MG63 (cell line): Measurements from ENCODE around the gene LAMA4. TPM values are rescaled to one million over a fixed set of nuclear protein-coding genes. Genes with fewer than 3 reads are reported as not detected.
A peak's percentile ranks its signal among the peaks of the same experiment; 100 is the strongest.

Source experiments
- DNase-seq: peaks from one replicate; pipeline ENCODE4 v3.0.0-alpha.2; 2020
- H3K27me3 ChIP-seq: fragments of 250-450 bp; sonication (Bioruptor Pico); 2 replicates; pipeline ENCODE4 v1.5.1; 2020; ENCODE audit warnings: mild to moderate bottlenecking, moderate library complexity
- H3K36me3 ChIP-seq: fragments of 250-450 bp; sonication (Bioruptor Pico); 2 replicates; pipeline ENCODE4 v1.5.1; 2020; ENCODE audit warnings: mild to moderate bottlenecking, moderate library complexity
- H3K4me3 ChIP-seq: fragments of 250-450 bp; sonication (Bioruptor Pico); 2 replicates; pipeline ENCODE4 v1.5.1; 2020; ENCODE audit warnings: mild to moderate bottlenecking, moderate library complexity
- H3K9me3 ChIP-seq: fragments of 250-450 bp; sonication (Bioruptor Pico); 2 replicates; pipeline ENCODE4 v1.5.1; 2020; ENCODE audit warnings: mild to moderate bottlenecking, moderate library complexity
- total RNA-seq: library from RNA; depleted of rRNA; stranded (reverse); fragments of >200 nt; shearing (Covaris generic); gene quantifications from 2 replicates; pipeline ENCODE4 v1.2.3, GENCODE V29; 2014; ENCODE audit warnings: low replicate concordance; rRNA removed

The LAMA4 gene, protein sequence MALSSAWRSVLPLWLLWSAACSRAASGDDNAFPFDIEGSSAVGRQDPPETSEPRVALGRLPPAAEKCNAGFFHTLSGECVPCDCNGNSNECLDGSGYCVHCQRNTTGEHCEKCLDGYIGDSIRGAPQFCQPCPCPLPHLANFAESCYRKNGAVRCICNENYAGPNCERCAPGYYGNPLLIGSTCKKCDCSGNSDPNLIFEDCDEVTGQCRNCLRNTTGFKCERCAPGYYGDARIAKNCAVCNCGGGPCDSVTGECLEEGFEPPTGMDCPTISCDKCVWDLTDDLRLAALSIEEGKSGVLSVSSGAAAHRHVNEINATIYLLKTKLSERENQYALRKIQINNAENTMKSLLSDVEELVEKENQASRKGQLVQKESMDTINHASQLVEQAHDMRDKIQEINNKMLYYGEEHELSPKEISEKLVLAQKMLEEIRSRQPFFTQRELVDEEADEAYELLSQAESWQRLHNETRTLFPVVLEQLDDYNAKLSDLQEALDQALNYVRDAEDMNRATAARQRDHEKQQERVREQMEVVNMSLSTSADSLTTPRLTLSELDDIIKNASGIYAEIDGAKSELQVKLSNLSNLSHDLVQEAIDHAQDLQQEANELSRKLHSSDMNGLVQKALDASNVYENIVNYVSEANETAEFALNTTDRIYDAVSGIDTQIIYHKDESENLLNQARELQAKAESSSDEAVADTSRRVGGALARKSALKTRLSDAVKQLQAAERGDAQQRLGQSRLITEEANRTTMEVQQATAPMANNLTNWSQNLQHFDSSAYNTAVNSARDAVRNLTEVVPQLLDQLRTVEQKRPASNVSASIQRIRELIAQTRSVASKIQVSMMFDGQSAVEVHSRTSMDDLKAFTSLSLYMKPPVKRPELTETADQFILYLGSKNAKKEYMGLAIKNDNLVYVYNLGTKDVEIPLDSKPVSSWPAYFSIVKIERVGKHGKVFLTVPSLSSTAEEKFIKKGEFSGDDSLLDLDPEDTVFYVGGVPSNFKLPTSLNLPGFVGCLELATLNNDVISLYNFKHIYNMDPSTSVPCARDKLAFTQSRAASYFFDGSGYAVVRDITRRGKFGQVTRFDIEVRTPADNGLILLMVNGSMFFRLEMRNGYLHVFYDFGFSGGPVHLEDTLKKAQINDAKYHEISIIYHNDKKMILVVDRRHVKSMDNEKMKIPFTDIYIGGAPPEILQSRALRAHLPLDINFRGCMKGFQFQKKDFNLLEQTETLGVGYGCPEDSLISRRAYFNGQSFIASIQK (N-terminal part only)
- 13.0 and 52.1 TPM in 2 replicates for total RNA-seq

- Histone ChIP-seq H3K4me3 (peak within 1 kb of the TSS; percentile 67), H3K36me3 (peaks cover 8% of the 10 kb centered on the region), H3K9me3 (no peaks in the 10 kb centered on the region), H3K27me3 (no peaks in the 10 kb centered on the region)
- peak; percentile 66 for DNase-seq
Measured at GRCh38 chr6:112253841-112254816, at the start of gene LAMA4. LAMA4 (minus strand) TSS chr6:112254567; CDS start chr6:112254150, 417 bp downstream.

GRCh38 chr6:112302142-112302705, 47.9 kb upstream of the LAMA4 start:
- DNase-seq, result no peak
- Histone ChIP-seq H3K36me3 (no peaks in the 10 kb centered on the region), H3K4me3 (no peak overlapping the region), H3K27me3 (no peaks in the 10 kb centered on the region), H3K9me3 (no peaks in the 10 kb centered on the region)

- Histone ChIP-seq H3K36me3 (no peaks in the 10 kb centered on the region), H3K9me3 (no peaks in the 10 kb centered on the region), H3K27me3 (no peaks in the 10 kb centered on the region), H3K4me3 (no peak overlapping the region)
- DNase-seq, result no peak
Measured at GRCh38 chr6:112300896-112301295, 46.5 kb upstream of the LAMA4 start.

DNA sequence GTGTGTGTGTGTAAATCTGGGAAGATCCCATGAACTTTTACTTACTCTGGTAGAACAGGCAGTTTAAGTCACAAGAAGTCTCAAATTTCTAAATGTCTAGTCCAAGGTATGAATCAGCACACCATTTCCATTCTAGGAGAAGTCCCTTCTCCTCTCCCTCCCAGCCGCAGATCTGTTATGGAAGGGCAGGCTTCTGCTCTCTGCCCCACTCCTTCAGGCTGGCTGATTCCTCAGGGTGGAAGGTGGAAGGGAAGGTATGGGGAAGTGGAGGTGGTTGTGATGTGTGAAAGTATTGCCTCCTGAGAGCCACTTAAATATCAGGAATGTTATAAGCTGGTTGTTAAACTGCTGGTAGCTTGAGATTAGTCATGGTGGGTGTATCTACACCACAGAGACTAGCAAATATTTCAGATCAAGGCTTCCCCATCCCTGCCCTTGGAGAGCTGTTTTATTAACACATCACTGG, 44.5 kb upstream of the LAMA4 start:
- no peaks in the 10 kb centered on the region for H3K27me3 ChIP-seq
- H3K36me3 ChIP-seq, result no peaks in the 10 kb centered on the region
- DNase-seq, result peak; percentile 33
- H3K9me3 ChIP-seq, result no peaks in the 10 kb centered on the region
- H3K4me3 ChIP-seq, result no peak overlapping the region

DNA sequence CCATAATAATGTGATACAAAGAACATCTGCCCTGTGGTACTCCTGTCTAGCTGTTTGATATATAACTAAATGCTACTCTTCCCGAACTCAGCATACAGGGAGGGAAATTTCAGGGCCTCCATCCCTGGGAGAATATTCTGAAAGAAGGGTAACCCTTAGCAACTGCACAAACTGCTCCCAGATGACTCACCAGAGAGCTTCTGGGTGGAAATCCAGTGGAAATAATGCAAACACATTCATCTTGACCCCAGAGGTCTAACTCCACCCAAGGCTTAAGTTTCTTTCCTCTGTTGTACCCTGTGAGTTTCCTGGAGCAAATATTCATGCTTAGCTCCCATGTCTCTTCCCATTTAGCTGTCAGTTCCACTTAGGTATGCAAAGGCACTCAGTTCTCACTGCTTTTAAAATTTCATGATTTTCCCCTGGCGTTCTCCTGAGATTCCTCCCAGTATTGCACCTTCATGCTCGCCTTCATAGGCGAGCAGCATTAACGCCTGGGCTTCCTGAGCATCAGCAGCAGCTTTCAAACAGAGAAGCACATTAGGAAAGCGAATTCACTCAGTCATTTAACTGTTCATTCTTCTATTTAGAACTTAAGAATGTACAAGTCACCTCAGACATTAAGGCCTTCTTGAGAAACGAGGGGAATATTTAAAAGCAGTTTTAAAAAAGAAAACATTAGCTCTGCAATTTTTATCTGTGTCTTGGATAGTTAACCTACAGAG, 43.8 kb upstream of the LAMA4 start:
- no peak overlapping the region for H3K4me3 ChIP-seq

GRCh38 chr6:112296694-112297093, 42.3 kb upstream of the LAMA4 start:
- H3K36me3 ChIP-seq, result no peaks in the 10 kb centered on the region
- DNase-seq, result no peak

More for the DNA sequence above, 43.8 kb upstream of the LAMA4 start:
- DNase-seq, result peak; percentile 20
- Histone ChIP-seq H3K27me3 (no peaks in the 10 kb centered on the region), H3K36me3 (no peaks in the 10 kb centered on the region), H3K9me3 (no peaks in the 10 kb centered on the region)

GRCh38 chr6:112296122-112296521, 41.8 kb upstream of the LAMA4 start:
- peak; percentile 38 for DNase-seq
- no peaks in the 10 kb centered on the region for H3K36me3 ChIP-seq
- H3K27me3 ChIP-seq, result no peaks in the 10 kb centered on the region
- no peak overlapping the region for H3K4me3 ChIP-seq
- no peaks in the 10 kb centered on the region for H3K9me3 ChIP-seq

More at GRCh38 chr6:112296694-112297093, 42.3 kb upstream of the LAMA4 start:
- no peak overlapping the region for H3K4me3 ChIP-seq
- no peaks in the 10 kb centered on the region for H3K27me3 ChIP-seq
- no peaks in the 10 kb centered on the region for H3K9me3 ChIP-seq

- no peak overlapping the region for H3K4me3 ChIP-seq
- no peak for DNase-seq
- no peaks in the 10 kb centered on the region for H3K36me3 ChIP-seq
- H3K27me3 ChIP-seq, result no peaks in the 10 kb centered on the region
- no peaks in the 10 kb centered on the region for H3K9me3 ChIP-seq
Measured at GRCh38 chr6:112291161-112291762, 36.9 kb upstream of the LAMA4 start.

GRCh38 chr6:112289038-112289566, 34.7 kb upstream of the LAMA4 start:
- no peaks in the 10 kb centered on the region for H3K9me3 ChIP-seq
- H3K4me3 ChIP-seq, result no peak overlapping the region
- no peaks in the 10 kb centered on the region for H3K27me3 ChIP-seq
- peak; percentile 83 for DNase-seq
- H3K36me3 ChIP-seq, result no peaks in the 10 kb centered on the region

DNA sequence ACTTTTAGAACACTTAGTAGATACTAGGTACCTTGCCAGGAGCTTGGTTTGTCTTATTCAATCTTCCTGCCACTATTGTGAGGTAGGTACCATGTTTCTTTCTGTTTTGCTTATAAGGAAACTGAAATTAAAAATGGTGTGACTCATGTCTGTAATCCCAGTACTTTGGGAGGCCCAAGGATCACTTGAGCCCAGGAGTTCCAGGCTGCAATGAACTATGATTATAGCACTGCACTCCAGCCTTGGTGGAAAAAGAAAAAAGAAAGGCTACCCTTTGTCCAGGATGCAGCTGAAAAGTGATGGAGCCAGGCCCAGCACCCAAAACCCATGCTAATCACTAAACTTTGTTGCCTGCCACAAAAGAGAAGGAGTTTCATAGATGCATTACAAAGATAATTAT, 34.1 kb upstream of the LAMA4 start:
- H3K27me3 ChIP-seq, result no peaks in the 10 kb centered on the region
- H3K36me3 ChIP-seq, result no peaks in the 10 kb centered on the region
- DNase-seq, result no peak
- no peak overlapping the region for H3K4me3 ChIP-seq
- no peaks in the 10 kb centered on the region for H3K9me3 ChIP-seq

DNA sequence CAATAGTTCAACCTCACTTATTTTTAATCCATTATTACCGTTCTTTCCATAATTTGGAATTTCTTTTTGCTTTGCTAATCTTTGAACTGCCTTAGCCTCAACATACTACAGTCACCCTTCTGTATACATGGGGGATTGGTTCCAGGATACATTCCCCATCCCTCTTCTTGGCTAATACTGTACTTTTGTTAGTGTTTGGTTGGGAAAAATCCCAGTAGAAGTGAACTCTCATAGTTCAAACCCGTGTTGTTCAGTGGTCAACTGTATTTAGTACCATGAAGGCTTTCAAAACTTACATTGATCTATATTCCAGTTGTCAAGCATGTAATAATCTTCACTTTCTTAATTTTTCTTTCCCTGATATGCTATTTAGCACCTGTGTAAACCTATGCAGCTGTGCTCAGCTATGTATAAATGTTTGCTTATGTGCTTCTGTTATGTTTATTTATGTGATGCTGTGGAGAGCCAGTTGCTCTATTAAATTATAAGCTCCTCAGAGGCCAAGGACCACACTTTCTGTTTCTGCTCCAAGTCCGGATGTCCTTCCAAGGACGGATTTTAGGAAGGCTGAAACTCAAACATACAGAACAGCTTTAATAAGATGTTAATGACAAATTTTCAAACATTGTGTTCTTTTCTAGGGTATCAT, 33.3 kb upstream of the LAMA4 start:
- no peaks in the 10 kb centered on the region for H3K27me3 ChIP-seq
- no peak overlapping the region for H3K4me3 ChIP-seq
- H3K36me3 ChIP-seq, result no peaks in the 10 kb centered on the region
- DNase-seq, result no peak
- H3K9me3 ChIP-seq, result no peaks in the 10 kb centered on the region

- H3K36me3 ChIP-seq, result no peaks in the 10 kb centered on the region
- no peak for DNase-seq
- no peaks in the 10 kb centered on the region for H3K9me3 ChIP-seq
- H3K4me3 ChIP-seq, result no peak overlapping the region
- no peaks in the 10 kb centered on the region for H3K27me3 ChIP-seq
Measured at GRCh38 chr6:112286500-112287144, 32.3 kb upstream of the LAMA4 start.

GRCh38 chr6:112286010-112286409, 31.6 kb upstream of the LAMA4 start:
- Histone ChIP-seq H3K27me3 (no peaks in the 10 kb centered on the region), H3K9me3 (no peaks in the 10 kb centered on the region), H3K36me3 (no peaks in the 10 kb centered on the region), H3K4me3 (no peak overlapping the region)
- no peak for DNase-seq
